Hematopoietic multipotent progenitor cell treated with erythropoietin and hydrocortisone succinate and interleukin-3 and kit ligand, for 8 days (in vitro differentiated cells): Measurements from ENCODE around the gene SELPLG.
A peak's percentile ranks its signal among the peaks of the same experiment; 100 is the strongest.
"Not testable (repeated sequence)": the region's sequence is repeated elsewhere in the genome, so short reads cannot be mapped to it uniquely, and the experiment has no call there.

Experiments used
- DNase-seq: peaks from one replicate; pipeline ENCODE4 v3.0.0-alpha.2; 2015

Gene SELPLG

GRCh38 chr12:108654622-108655021 is 20.9 kb upstream of the SELPLG start:
- DNase-seq = not testable (repeated sequence)

DNA sequence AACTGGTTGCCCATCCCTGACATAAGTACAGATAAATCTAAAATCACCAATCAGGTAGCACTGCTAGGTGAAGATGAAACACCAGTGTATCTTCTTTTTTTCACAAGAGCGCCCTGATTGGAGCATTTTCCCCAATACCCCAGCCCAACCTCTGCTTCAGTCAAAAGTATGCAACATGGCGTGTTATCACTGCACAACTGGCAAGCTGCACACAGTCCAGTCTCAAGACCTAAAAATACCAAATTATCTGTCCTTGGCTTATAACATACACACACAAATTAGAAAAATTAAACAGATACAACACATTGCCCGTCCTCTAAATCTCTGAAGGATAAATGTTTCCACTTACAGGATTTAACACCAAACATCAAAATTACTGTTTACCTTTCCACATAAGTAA is 20.2 kb upstream of the SELPLG start:
- DNase-seq = no peak

DNA sequence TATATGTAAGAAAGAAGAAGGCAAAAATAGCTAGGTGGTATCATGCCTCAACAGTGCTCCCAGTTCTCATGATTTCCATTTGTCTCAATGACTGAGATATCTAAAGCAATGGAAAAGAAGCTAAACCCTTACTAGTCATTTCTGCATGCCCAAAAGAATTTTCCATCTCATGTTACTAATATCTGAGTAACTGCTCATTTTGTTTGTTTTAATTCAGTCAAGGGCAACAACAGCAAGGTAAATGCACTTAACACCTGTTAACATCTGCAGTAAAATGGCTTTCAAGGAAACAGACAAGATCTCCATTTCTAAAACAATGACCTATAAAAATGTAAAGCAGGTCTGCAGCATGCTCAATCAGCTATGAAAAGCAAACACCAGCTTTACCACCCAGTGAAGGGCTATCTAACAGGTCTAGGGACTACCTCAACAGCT is 19.4 kb upstream of the SELPLG start:
- DNase-seq = no peak

- no peak for DNase-seq
Observed at GRCh38 chr12:108650083-108650482, 16.4 kb upstream of the SELPLG start.

DNA sequence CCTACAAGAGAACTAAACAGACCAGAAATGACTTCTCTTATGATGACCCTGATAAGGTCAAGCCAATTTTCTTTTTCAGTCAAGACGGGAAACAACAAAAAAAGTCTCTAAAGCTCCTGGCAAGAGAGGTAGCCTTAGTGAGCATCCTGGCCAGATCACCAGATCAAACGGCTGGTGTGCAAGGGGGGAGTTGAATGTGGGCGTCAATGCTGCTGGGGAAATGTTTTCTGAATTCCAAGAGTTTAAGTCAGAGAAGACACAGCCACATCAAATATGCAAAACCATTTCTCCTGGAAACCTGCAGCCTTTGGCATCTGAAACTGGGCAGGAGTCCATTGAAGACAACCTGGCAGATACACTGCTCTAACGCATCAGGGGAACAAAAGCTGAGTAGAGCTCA is 16.0 kb upstream of the SELPLG start:
- no peak for DNase-seq

DNA sequence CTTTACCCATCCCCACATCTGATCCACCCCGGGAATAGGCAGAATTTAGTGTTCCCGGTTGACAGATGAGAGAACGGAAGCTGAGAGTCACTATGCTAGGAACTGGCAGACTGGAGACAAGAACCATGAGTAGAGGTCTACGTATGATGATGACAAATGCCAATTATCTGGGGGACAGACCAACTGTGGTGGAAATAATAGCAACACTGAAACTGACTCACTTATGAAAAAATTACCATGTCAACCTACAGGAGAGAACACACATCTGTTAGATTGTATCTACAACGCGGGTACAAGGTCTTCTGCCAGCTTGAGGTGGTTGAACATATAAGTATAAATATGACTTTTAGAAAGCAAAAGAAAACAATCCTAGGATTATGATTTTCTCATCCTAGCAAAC is 15.4 kb upstream of the SELPLG start:
- DNase-seq = no peak

DNA sequence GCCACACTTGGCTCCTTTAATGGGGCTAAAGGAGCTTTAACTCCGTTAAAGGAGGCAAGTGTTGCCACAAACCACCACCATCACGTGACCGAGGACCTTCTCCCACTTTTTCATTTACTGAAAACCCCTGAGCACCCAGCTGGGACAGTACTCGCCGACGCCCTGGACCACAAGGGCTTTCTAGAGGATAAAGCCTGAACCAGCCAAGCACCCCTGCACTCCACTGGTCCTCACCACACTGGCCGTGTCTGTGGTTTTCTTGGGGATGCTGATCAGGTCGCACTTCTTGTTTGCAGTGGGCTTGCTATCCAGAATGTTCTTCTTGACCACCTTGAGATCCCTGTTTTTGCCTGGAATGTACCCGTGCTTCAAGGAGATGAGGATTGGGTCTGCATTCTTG is 14.7 kb upstream of the SELPLG start:
- DNase-seq = no peak

- no peak for DNase-seq
Observed at GRCh38 chr12:108647585-108648287, 14.0 kb upstream of the SELPLG start.

- DNase-seq = no peak
Observed at GRCh38 chr12:108646600-108647579, 13.2 kb upstream of the SELPLG start.

- DNase-seq = no peak
Observed at GRCh38 chr12:108645686-108646599, 12.2 kb upstream of the SELPLG start.

GRCh38 chr12:108644811-108645120 is 11.1 kb upstream of the SELPLG start:
- no peak for DNase-seq

- DNase-seq = no peak
Observed at GRCh38 chr12:108643941-108644810, 10.5 kb upstream of the SELPLG start.

DNA sequence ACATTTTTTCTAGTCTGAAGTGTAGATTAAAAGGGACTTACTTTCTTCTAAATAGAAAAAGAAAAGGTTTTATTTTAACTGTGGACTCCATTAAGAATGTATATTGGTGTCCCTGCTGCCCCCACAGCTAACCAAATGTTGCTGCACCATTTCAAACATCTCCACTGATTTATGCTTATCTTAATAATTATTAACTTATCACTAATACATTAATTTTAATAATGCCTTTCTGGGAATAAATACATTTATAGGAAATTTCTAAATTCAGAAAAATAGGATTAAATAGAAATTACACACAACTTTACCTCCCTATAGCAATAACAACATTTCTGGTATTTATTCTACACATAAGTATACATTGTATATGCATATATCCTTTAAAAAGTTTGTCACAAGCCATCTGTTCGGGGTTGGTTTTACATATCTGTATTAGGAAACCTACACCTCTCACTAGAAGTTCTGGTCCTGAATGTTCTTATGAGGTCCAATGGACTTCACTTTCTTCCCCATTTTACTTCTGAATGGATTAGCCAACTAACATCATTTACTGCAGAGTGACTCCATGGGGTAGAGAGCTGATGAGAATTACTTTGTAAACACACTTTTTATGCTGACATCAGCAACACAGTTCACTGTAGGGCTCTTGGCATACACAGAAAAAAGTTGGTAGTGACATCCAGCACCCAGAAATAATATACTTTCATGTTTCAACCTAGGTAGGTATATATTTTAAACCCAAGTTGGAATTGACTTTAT is 9.4 kb upstream of the SELPLG start:
- no peak for DNase-seq

DNA sequence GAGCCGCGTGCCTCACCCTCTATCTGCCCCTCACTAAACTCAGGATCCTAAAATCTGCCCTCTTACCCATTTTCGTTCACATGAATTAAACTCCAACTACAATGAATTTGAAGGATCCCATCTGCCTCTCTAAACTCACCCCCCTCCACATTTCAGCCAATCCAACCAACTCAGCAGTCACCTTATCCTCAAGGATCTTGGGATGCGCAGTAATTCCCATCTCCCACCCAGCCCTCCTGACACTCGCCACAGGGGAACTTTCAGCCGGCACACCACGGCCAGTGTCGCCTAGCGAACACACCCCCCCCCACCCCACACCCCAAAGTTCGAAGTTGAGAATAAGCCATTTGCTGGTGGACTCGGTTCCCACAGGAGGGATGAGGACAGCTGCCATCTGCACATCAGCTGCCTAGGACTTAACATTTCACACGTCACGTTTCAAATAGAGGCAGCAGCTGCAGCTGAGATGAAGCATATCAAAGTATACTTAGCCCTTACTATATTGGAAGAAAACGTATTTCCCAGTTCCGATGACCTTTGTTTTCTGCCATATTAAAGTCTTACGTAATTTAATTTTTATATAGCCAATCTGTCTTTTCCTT is 8.7 kb upstream of the SELPLG start:
- no peak for DNase-seq

DNA sequence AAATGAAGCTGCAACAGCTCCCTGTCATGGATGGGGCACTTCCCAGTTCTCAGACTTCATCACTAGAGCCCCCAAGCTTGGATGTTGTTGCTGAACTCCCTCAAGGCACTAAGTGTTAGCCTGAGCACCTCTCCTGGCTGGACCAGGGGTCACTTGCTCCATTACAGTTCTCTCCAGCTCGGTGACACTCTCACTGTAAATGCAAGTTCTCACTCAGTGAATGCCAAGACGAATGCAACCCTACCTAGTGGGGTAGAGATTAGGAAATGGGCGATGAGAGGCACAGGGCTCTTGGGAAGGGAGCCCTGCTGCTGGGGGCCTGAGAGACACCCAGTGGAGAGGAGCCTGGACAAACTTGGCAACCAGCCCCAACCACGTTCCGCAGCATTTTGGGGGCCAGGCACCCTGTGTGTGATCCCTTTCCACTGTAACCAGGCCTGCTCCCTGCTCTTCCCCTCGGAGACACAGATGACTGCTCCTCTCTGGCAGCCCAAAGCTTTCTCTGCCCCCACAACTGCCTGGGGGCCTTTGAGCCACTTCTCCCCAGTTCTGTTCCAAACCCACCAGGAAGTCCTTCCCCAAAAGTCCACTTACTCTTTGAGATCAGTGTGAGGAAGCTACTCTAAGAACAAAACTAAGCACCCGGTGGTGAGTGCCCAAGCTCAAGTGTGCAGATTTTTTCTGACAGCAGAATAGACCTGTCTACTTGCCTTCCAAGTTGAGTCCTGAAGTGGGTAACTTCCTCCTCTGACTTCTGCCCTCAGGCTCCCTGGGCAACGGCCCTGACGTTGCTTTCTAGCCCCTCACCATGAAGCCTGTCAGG is 8.0 kb upstream of the SELPLG start:
- DNase-seq = no peak

- peak; percentile 95 for DNase-seq
Observed at GRCh38 chr12:108640802-108641445, 7.2 kb upstream of the SELPLG start.

- DNase-seq = no peak
Observed at GRCh38 chr12:108638997-108639822, 5.5 kb upstream of the SELPLG start.

- DNase-seq = no peak
Observed at GRCh38 chr12:108638141-108638827, 4.6 kb upstream of the SELPLG start.
